Activated CD4-positive, alpha-beta T cell treated with anti-CD3 and anti-CD28 coated beads, Interleukin-10, Interleukin-2, amounts not matched to agents 100 ng/mL and 50 ng/mL, durations not matched to agents 16 hours and 8 hours (primary cell): ENCODE results near the gene ZP3.
"Not testable (repeated sequence)": the region's sequence is repeated elsewhere in the genome, so short reads cannot be mapped to it uniquely, and the experiment has no call there.

Experiments
- DNase-seq: peaks from one replicate; pipeline ENCODE4 v3.0.0-alpha.2; 2020

Gene ZP3

DNA sequence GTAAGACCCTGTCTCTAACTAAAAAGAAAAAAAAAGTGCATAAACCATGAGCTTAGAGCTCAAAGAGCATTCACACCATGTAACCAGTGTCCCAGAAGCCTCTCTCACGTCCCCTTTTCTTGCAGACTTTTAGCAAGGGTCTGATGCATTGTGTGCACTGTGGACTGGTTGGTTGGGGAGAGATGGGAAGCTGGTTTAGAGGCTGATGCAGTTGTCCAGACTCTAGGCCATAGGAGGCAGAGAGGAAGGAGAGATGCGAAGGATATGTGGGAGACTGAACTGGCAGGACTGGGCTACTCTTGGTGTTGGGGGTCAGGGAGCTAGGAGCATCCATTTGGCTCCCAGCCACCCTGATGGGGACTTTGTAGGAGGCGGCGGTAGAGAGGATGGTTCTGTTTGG lies 17.0 kb upstream of the ZP3 start:
- no peak for DNase-seq

DNA sequence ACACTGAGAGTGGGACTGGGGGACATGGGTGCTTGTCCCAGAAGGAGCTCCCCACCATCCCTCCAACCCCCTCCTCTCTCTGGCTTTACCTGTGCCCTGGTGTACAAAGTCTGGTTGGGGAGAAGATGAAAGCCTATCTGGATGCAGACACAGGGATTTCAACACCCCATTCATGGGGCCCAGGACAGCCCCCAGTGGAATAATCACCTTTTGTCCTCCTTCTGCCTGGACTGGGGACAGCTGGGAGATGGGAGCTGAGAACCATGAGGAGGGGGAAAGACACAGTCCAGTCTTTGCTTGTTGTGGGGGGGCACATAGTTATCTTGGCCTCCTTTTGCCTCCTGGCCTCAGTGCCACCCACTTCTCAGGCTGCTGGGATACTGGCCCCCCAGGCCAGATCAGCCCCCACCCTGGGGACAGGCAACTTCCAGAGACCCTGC lies 16.6 kb upstream of the ZP3 start:
- DNase-seq, result no peak

DNA sequence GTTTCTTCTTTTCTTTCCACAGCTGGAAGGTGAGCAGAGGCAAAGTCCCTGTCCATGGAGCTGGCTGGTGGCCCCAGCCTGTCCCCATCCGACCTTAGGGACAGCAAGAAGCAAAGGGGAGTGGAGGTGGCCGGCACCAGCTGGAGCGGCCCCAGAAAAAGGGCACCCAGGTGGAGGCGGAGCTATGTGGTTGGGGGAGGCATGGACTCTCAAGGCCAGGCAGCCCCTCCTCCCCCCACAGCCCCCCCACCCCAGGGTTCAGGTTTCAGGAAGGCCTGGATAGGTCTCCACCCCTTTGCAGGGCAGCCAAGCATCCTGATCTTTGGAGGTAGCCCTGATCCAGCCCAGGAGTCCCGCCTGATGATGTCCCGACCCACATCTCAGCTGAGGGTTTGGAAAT lies 15.2 kb upstream of the ZP3 start, which contains the start of gene SSC4D:
Gene SSC4D (minus strand): TSS at position 161 of the 400 bp plus-strand sequence. CDS start 5,258 bp downstream, outside the sequence.
- no peak for DNase-seq

DNA sequence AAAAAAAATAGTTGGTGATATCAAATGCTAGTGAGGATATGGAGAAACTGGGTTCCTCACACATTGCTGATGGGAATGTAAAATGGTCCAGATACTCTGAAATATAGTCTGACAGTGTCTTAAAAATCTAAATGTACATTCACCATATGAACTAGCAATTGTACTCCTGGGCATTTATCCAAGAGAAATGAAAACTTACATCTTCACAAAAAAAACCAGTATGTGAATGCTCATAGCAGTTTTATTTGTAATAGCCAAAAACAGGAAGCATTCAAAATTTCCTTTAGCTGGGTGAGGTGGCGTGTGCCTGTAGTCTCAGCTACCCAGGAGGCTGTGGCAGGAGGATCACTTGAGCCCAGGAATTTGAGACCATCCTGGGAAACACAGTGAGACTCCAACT lies 13.1 kb upstream of the ZP3 start:
- DNase-seq, result no peak

DNA sequence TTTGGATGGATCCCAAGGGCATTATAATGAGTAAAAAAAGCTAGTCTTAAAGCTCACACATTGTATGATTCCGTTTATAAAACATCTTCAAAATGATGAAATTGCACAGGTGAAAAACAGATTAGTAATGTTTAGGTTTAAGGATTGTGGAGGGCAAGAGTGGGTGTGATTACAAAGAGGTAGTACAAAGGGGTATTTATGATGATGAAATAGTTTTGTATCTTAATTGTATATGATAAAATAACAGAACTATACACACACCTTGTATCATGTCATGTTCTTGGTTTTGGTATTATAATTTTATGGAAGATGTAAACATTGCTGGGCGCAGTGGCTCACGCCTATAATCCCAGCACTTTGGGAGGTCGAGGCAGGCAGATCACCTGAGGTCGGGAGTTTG lies 12.5 kb upstream of the ZP3 start:
- DNase-seq, result no peak

DNA sequence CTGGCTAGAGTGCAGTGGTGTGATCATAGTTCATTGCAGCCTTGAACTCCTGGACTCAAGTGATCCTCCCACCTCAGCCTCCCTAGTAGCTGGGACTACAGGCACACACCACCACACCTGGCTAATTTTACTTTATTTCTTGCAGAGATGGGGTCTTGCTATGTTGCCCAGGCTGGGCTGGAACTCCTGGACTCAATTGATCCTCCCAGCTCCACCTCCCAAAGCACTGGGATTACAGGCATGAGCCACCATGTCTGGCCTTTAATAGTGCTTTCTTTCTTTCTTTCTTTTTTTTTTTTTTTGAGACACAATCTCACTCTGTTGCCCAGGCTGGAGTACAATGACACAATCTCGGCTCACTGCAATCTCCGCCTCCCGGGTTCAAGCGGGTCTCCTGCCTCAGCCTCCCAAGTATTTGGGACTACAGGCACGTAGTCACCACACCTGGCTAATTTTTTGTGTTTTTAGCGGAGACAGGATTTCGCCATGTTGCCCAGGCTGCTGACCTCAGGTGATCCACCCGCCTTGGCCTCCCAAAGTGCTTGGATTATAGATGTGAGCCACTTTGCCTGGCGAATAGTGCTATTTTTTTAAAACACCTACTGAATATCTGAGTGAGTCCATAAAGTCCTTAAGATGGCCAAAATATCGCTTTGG lies 7.0 kb upstream of the ZP3 start:
- DNase-seq, result not testable (repeated sequence)

DNA sequence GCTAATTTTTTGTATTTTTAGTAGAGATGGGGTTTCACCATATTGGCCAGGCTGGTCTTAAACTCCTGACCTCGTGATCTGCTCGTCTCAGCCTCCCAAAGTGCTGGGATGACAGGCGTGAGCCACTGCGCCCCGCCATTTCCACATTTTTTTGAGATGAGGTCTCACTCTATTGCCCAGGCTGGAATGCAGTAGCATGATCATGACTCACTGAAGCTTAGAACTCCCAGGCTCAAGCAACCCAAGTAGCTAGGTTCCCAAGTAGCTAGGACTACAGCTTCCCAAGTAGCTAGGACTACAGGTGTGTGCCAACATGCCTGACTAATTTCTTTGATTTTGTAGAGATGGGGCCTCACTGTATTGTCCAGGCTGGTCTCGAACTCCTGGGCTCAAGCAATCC lies 3.7 kb upstream of the ZP3 start:
- not testable (repeated sequence) for DNase-seq

DNA sequence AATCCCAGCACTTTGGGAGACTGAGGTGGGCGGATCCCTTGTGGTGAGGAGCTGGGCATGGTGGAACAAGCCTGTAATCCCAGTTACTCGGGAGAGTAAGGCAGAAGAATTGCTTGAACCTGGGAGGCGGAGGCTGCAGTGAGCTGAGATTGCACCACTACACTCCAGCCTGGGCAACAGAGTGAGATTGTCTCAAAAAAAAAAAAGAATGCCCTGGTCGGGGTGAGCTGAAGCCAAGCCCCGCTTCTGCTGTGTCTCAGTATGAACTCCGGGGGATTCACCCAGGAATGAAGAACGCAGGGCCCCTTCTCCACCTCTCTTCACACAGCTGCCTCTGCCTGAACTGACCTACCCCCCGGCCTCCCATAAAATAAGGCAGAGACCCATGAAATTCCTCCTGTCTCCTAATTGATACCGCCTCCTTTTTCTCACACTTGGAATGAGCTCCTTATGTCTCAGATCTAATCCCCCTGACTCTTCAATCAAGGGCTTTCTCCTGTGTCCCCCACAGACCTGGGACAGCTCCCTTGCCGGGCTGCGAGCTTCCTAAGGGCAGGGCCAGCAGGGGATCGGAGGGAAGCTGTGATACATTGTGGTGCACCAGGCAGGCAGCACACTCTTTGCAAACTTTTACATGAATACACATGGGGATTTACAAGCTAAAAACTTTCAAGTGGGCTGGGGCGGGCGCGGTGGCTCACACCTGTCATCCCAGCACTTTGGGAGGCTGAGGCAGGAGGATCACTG lies 911 bp upstream of the ZP3 start:
- DNase-seq, result no peak

DNA sequence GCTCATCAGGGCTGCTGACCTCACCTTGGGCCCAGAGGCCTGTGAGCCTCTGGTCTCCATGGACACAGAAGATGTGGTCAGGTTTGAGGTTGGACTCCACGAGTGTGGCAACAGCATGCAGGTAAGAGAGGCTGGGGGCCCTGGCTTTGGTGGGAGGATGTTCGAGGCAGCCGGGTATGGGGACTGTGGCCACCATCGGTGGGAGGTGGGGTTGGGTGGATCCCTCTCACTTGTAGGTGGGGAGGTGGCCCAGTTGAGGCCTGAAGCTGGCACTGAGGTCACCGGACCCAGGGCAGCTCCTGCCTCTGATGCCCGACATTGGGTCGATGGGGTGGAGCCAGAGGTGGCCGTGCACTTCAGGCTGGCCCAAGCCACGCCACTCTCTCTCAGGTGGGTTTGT lies 406 bp downstream of the ZP3 start:
- no peak for DNase-seq

DNA sequence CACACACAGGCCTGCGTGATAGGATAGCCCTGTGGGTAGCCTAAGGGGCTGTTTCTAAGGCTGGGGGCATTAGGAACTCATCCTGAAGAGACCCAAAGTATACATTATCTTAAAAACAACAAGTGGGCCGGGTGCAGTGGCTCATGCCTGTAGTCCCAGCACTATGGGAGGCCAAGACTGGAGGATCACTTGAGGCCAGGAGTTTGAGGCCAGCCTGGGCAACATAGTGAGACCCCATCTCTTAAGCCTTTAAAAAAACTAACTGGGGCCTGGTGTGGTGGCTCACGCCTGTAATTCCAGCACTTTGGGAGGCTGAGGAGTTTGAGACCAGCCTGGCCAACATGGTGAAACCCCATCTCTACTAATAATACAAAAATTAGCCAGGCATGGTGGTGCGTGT lies 808 bp downstream of the ZP3 start:
- DNase-seq, result not testable (repeated sequence)

DNA sequence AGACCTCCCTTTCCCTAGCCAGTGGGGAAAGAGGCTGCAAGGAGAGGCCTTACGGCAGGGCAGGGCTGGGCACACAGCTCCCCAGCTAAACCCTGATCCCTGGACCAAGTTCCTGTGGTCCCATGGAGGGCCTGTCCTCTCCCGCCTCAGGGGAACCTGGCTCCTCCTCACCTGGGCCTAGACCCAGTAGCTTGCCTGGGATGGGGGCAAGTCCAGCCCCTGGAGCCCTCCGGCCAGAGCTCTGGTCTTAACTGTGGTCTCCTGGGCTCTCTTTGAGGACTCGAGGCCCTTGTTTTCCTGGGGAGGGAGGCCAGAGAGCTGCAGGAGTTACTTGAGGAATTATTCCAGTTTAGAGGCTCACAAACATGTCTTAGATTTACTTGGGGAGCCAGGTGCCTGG lies 1.5 kb downstream of the ZP3 start:
- DNase-seq, result no peak

DNA sequence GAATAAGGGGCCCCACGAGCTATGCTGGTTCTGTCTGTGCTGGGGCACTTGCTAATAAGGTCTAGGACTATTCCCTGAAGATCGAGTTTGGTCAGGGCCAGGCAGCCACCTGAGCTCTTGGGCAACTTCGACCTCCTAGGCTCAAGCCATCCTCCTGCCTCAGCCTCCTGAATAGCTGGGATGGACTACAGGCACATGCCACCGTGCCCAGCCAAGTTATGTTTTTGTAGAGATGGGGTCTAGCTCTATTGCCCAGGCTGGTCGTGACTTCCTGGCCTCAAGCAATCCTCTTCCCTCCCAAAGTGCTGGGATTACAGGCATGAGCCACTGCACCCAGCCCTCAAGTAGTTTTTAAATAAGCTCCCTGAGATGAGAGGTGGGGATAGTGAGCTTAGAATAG lies 2.9 kb downstream of the ZP3 start:
- no peak for DNase-seq

DNA sequence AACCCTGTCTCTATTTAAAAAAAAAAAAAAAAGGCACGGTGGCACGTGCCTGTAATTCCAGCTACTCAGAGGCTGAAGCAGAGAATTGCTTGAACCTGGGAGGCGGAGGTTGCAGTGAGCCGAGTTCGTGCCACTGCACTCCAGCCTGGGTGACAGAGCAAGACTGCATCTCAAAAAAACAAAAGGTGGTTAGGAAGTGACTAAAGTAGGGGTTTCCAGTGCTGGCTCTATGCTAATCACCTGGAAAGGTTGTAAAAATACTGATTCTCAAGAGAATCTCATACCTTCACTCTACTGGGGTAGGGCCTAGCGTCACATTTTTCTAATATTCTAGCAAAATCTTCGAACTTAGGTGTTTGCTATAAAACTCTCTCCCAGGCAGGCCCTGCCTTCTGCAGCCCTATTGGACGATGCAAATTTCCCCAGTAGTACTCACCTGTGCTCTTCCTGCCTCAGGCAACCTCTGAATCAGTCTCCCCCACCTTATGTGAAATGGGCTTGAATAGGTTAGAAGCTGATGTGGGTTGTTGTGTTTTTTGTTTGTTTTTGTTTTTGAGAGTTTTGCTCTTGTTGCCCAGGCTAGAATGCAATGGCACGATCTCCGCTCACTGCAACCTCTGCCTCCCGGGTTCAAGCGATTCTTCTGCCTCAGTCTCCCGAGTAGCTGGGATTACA lies 3.5 kb downstream of the ZP3 start:
- no peak for DNase-seq

DNA sequence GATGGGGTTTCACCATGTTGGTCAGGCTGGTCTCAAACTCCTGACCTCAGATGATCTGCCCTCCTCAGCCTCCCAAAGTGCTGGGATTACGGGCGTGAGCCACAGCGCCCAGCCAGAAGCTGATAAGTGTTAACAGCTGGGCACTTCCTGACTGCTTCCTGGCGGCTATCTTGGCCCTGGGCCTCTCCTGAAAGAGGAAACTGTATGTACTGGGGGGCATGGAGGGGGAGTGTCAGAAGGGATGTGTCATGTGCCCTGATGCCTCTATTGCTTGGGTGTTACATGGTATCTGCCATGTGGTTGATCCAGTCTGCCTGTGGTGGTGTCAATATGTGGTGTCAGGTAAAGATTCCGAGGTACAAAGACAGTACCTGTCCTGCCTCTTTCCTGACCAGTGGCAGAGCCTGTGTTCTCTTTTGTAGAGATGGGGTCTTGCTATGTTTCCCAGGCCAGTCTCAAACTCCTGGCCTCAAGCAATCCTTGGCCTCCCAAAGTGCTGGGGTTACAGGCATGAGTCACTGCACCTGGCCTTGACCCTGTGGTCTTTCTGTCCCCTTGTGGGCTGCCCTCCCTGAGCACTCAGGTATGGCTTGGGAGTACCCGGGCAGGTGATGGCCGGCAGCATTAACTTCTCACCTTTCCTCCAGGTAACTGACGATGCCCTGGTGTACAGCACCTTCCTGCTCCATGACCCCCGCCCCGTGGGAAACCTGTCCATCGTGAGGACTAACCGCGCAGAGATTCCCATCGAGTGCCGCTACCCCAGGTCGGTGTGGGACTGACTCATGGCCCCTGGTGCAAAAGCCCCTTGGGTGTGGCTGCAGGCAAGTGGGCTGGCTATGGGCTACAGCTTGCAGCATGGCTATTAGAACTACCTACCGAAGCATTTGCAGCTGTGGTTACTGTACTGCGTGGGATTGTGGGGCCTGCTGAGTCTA lies 4.4 kb downstream of the ZP3 start:
- DNase-seq, result no peak

DNA sequence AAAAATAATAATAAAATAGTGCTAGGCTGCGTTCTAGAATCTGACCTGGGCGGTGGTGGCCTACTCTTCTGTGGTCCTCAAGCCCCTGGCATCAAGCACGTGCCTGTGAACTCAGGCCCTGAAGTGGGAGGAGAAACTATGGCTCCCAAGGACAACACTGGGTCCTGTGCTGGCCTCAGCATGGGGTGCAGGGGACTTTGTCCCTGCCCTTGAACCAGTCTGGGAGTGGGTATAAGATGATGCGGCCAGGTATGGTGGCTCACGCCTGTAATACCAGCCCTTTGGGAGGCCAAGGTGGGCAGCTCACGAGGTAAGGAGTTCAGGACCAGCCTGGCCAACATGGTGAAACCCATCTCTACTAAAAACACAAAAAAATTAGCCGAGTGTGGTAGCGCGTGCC lies 5.5 kb downstream of the ZP3 start:
- DNase-seq, result no peak

DNA sequence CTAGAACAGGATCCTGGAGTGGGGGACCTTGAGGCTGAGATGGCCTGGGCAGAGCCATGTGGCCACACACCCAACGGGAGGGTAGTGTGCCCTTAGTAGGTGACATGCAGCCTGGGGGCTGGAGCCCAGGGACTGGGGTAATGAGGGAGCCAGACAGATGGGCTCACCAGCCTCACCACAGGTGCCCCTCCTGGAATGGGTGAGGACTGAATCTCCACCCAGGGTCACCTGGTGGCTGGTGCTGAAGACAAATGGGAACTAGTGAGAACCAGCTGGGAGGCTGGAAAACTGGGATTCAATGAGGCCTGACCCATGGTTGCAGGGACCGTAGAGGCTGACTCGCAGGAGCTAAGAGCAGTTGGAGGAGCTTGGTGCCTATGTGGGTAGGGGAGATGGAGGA lies 6.1 kb downstream of the ZP3 start:
- DNase-seq, result no peak

DNA sequence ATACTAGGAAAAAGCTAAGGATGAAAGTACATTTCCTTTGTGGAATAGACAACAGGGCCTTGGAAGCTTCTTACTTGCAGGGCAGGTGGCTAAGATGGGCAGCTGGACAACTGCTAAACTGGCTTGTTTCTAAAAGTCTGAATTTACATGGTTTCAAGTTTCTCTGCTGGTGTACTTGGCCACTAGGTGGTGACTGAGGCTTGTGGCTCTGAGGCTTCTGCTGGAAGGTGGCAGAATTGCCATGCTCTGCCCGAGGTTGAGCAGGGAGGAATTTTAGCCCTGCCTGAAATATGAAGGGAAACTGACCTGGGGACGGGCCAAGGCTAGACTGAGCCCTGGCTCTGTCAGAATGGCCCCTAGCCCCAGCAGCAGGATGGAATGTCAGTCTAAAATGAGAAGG lies 13.1 kb downstream of the ZP3 start:
- peak; percentile 74 for DNase-seq

DNA sequence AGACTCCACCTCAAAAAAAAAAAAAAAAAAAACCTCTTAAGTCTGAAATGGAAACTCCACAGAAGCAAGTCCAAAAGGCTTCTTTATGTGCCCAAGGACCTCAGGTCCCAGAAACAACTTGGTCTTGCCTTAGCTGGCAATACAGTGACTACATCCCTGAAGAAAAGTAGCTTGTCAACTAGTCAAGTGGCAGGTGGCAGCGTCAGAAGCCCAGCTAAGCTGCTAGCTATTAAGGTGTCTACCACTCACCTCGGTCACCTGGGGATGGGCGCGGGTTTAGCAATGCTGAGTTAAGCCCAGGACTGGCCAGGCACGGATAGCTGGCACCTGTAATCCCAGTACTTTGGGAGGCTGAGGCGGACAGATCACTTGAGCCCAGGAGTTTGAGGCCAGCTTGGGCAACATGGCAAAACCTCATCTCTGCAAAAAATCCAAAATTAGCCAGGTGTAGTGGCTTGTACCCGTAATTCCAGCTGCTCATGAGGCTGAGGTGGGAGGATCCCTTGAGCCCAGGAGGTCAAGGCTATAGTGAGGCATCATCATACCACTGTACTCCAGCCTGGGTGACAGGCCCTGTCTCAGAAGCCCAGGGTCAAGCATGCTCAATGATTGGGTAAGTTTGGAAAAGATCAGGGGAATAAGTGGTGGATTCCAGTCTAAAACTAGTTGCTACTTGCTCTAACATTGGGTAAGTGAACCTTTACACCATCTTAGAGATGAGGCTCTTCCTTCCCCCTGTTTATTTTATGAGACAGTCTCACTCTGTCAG lies 14.6 kb downstream of the ZP3 start:
- not testable (repeated sequence) for DNase-seq

DNA sequence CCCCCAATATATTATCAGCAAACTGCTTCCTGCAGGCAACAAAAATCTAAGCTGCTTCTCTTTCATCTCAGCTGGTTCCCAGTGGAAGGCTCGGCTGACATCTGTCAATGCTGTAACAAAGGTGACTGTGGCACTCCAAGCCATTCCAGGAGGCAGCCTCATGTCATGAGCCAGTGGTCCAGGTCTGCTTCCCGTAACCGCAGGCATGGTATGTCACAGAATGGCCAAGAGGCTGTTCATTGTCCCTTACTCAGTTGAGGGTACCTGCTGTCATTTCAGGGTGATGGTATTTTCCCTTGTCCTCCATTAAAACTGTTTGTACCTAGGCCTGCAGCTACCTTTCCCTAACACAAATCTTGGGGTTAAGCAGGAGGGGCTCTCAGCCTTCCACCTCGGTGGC lies 15.7 kb downstream of the ZP3 start:
- not testable (repeated sequence) for DNase-seq

DNA sequence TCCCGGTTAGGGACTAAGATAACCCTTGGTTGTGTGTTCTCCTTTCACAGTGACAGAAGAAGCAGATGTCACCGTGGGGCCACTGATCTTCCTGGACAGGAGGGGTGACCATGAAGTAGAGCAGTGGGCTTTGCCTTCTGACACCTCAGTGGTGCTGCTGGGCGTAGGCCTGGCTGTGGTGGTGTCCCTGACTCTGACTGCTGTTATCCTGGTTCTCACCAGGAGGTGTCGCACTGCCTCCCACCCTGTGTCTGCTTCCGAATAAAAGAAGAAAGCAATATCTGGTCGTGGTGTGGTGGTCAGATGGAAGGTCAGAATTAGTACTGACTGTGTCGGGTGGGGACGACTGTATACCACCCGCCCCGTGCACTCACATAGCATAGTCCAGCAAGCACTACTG lies 17.0 kb downstream of the ZP3 start:
- not testable (repeated sequence) for DNase-seq

DNA sequence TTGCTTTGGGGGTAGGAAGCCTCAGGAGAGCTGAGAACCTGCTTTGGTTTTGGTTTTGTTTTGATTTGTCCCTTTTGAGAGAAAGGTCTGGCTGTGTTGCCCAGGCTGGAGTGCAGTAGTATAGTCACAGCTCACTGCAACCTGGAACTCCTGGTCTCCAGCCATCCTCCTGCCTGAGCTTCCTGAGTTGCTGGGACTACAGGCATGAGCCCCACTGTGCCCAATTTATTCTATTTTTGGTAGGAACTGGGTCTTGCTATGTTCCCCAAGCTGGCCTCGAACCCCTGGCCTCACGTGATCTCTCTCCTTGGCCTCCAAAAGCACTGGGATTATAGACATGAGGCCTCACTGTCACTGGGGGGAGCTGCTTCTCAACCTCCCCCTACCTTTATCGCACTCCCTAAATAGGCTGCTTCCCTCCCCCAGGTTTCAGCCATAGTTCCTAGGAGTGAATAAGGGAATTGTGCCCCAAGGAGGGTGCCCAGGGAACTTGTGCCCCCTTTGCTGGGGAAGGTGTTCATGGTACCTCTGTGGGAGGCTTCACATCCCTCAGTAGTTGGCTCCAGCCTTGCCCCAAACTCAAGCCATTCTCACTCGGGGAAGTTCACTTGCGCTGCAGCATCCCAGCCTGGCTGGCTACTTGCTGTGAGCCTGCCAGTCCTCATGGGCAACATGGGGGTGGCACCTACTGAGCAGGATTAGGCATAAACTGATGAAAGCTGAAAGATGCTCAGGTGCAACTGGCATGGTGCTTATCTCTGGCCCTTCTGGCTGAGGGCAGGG lies 18.1 kb downstream of the ZP3 start:
- not testable (repeated sequence) for DNase-seq
